Measurements from ENCODE around the gene SRPK2.

Gene SRPK2

DNA sequence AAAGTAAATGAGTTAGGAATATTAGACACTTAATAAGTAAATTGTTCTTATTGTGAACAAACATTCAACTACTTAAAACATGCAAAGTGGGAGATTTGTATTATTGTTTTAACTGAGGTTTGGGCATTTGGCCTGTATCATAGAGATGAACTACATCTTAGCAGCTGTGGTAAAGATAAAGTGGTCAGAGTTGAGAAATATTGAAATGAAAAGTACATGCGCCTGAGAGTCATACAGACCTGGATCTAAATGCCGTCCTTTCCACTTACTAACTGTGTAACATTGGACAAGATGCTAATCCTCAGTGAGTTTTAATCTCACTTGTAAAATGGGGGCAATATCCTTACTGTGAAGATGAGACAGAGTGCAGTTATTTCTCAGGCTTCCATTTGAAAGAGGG lies 300.3 kb downstream of the SRPK2 start:
- no peak for DNase-seq

DNA sequence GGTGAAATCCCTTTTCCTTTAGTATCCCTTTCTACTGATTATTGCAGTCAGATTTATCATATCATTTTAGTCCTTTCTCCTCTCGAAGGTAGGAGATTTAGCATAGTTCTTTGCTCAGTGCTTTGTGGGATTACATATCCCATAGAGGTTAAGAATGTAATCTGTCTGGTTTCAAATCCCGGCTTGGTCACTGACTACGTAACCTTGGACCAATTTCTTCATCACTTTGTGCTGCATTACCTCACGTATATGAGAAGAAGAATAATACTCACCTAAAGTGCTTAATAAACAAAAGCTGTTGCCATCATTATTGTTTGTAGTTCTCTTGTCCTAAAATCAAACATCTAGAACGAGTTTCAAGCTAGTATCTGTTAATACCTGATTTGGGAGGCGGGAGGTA lies 300.7 kb downstream of the SRPK2 start:
- DNase-seq: no peak

DNA sequence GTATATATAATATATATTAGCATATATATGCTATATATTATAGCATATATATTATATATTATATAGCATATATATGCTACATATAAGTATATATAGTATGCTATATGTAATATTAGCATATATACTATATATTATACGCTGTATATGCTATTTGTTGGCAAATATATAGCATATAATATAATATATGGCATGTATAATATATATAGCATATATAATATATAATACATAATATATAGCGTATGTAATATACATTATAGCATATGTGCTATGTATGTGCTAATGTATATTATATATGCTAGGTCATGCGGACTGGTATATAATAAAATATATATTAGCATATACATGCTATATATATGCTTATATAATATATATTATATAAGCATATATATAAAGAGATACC lies 301.9 kb downstream of the SRPK2 start:
- no peak for DNase-seq

DNA sequence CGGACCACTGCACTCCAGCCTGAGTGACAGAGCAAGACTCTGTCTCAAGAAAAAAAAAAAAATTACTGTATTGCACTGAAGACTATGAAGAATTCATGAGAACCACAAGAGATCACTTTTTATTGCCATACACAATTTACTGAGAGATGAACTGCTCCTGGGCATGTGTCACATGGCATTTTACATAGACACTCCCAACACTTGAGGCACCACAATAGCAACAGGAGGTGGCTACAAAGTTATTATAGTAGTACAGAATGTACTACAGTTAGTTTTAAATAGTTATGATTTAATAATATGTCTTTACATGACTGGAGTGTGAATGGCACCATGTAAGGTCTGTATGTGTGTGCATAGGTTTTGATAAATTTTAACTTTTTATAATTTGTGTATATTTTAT lies 304.1 kb downstream of the SRPK2 start:
- DNase-seq: no peak

DNA sequence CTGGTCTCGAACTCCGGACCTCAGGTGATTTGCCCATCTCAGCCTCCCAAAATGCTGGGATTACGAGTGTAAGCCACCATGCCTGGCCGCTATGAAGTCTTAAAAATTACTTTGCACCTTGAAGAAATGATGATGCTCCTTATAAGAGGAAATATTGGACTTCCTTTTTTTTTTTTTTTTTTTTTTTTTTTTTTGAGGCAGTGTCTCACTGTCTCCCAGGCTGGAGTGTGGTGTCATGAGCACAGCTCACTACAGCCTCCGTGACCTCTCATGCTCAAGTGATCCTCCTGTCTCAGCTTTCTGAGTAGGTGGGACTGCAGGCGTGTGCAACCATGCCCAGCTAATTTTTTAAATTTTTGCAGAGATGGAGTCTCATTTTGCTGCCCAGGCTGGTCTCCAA lies 309.4 kb downstream of the SRPK2 start:
- no peak for DNase-seq

DNA sequence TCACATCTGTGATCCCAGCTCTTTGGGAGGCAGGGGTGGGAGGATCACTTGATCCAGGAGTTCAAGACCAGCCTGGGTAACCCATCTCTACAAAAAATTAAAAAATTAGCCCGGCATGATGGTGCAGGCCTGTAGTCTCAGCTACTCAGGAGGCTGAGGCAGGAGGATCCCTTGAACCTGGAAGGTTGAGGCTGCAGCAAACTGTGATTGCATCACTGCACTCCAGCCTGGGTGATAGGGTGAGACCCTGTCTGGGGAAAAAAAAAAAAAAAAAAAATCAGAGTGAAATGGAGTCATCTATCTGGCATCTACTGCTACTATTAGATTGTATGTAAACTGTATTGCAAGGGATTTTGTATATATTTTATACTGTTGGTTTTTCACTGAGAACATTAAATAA lies 315.6 kb downstream of the SRPK2 start:
- no peak for DNase-seq

DNA sequence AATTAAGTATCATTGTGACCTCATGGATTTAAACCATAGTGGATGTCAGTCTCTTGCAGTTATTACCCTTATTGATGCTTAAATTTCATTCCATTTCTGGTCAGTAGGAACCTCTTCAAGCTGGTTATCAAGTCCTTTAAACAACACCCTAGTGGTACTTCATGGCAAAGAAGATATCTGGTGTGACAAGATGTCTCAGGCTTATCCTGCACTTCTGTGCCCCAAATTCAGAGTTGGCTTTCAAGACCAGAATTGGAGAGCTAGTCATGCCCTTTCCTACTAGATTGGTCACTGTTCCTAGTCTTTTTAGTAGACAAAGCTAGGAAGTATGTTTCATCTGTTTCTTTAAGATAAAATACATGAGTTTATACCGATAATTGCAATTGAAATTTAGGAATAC lies 319.8 kb downstream of the SRPK2 start:
- DNase-seq: no peak

DNA sequence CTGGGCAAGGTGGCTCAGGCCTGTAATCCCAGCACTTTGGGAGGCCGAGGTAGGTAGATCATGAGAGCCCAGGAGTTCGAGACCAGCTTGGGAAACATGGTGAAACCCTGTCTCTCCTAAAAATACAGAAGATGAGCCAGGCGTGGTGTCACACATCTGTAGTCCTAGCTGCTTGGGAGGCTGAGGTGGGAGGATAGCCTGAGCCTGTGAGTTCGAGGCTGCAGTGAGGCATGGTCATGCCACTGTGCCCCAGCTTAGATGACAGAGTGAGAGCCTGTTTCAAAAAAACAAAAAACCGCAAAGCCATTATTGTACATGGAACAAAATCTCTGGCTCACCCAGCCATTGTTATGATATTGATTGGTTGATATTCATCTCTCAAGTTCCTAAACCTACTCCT lies 321.0 kb downstream of the SRPK2 start:
- no peak for DNase-seq
